HG02870 (cell line): ENCODE data around the gene ZNF680.
A peak's percentile ranks its signal among the peaks of the same experiment; 100 is the strongest.
"Not testable (repeated sequence)": the region's sequence is repeated elsewhere in the genome, so short reads cannot be mapped to it uniquely, and the experiment has no call there.

Experiments used
- ATAC-seq: cut with Tn5 transposase; IDR thresholded peaks from one replicate; pipeline ENCODE4 v1.9.1; 2021; ENCODE audit warnings: mild to moderate bottlenecking, moderate library complexity; ENCODE audit not compliant: unreplicated experiment

The ZNF680 gene

GRCh38 chr7:64562626-64563278 is at the start of gene ZNF680:
Gene ZNF680, minus strand, starts transcription at chr7:64563071. Its CDS starts 117 bp downstream, at chr7:64562954.
- ATAC-seq, result peak; percentile 99

DNA sequence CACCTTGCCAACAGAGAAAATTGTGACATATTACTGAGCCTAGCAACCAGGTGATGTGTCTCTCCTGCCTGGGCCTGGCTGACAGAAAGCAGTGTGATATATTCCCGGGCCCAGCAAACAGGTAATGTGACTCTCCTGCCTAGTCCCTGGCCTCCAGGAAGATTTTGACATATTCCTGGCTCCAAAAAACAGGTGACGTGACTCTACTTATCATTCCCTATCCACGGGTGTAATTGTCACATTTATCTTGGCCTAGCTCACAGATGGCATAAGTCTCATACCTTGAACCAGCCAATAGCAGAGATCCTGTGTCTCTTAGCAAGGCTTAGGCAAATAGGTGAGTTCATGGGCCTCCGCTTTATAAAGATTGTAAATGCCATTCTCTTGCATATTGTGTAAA is 49.6 kb upstream of the ZNF680 start:
- ATAC-seq, result no peak

- no peak for ATAC-seq
Observed at GRCh38 chr7:64611717-64612116, 48.8 kb upstream of the ZNF680 start.

DNA sequence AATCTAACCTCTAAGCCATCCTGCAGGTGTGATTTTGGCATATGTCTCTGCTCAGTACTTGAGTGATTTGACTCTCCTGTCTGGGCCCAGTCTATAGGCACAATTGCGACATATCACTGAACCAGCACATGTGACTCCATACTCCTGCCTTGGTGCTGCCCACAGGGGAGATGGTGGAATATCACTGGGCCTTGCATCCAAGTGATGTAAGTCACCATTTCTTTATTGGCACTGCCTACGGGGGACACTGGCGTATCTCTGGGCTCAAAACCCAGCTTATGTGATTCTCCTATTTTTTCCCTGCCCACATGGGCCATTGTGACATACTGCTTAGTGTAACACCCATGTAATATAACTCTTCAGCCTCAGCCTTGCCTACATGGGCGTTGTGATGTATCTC is 48.1 kb upstream of the ZNF680 start:
- no peak for ATAC-seq

GRCh38 chr7:64608116-64608910 is 45.4 kb upstream of the ZNF680 start:
- ATAC-seq, result no peak

GRCh38 chr7:64606385-64606784 is 43.5 kb upstream of the ZNF680 start:
- no peak for ATAC-seq

GRCh38 chr7:64603271-64603670 is 40.4 kb upstream of the ZNF680 start:
- no peak for ATAC-seq

DNA sequence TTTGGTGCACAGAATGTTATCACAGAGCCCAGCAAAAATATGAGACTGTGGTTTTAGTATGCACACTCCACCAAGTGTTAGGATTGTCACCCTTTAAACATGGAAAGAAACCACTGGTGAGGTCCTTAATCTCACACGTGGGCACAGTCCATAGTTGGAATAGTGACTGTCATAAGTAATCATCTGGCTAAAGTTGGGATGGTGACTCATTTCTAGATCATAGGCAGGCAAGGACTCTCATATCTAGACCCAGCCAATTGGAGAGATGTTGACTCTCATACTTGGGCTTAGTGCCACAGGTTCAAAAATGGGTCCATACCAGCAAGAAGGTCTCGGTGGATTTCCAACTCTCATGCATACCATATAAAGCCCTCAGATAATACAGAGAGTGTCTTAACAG is 39.6 kb upstream of the ZNF680 start:
- no peak for ATAC-seq

DNA sequence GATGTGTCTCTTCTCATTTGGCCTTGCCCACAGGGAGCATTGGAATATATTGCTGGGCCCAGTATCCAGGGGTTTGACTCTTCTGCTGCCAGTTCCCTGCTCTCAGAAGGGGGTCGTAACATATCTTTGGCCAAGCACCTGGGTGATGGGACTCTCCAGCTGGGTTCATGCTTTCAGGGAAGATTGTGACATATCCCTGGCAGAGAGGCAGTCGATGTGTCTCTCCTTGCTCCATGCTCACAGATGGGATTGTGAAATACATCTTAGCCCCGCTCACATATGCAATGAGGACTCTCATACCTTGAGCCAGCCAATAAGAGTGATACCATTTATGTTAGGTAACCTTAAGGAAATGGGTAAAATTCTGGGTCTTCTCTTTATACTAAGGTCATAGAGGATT is 39.2 kb upstream of the ZNF680 start:
- ATAC-seq, result no peak

DNA sequence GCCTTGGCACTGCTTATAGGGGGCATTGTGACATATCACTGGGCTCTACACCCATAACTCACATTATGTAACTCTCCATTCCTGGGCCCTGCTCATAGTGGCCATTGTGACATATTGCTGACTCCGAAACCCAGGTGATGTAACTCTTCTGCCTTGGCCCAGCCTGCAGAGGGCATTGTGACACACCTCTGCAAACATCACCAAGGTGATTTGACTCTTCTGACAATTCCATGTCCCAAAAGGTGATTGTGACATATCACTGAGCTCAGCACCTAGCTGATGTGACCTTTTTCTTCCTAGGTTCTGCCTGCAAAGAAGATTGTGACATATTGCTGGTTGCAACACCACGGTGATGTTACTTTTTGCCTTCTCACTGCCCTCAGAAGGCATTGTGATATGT is 36.5 kb upstream of the ZNF680 start:
- no peak for ATAC-seq

DNA sequence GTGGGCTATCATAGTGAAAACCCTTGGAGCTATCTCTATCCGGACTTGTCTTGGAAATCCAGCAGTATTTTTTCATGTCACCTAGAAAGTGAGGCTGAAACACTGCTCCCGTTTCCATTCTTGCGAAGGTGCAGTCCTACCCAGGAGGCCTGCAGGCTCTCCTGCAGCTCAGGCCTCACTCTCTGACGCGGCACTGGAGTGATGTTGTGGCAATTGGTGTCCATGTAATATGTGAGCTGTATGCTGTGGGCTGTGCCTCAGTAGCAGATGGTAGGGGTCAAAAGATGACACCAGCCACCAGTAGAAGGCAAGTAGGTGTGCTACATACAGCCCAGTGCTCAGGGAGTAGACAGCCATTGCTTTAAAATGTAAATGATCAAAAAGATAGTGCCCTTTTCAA is 28.1 kb upstream of the ZNF680 start:
- ATAC-seq, result no peak

DNA sequence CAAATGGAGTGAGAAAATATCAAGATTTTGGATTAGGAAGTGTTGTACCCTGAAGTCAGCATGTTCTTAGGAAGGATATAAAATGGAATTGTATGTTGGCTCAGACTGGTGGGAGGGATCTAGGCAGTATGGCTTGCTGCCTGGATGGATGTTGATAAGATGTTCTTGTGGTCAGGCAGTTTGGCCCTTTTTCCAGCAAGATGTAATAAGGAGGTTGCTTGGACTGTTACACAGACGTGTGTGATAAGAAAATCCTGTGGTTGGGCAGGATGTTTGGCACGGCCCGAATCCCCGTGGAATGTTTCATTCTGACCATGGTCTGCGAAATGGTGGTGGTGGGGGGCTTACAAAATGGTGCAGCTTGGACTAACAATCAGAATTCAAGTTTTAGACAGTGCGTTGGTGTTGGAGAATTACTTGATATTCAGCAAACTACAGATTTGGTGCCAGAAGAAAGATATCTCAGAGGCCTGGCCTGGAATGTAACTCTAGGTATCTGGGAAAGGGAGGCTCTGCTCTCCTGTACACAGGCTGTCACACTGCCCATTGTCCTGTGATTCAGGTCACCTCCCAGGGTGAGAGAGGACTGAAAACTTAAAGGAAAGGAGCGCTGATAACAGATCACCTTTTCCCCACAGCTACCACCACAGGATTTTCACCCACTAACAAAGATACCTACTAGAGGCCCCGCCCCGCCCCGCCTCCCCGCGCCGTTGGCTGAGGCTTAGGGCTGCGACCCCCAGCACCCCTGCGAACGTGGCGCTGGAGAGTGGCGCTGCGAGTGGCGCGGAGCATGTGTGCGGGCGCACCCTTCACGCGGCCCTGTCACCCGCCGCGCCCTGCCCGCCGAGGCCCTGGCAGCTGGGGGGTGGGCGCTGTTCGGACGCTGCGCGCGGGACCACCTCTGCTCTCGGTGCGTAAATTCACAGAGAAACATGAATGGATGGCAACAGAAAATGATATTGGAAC is 19.3 kb upstream of the ZNF680 start:
- no peak for ATAC-seq

GRCh38 chr7:64581391-64581790 is 18.5 kb upstream of the ZNF680 start:
- ATAC-seq, result no peak

- no peak for ATAC-seq
Observed at GRCh38 chr7:64574540-64575099, 11.7 kb upstream of the ZNF680 start.

- ATAC-seq, result not testable (repeated sequence)
Observed at GRCh38 chr7:64570284-64570605, 7.4 kb upstream of the ZNF680 start.

DNA sequence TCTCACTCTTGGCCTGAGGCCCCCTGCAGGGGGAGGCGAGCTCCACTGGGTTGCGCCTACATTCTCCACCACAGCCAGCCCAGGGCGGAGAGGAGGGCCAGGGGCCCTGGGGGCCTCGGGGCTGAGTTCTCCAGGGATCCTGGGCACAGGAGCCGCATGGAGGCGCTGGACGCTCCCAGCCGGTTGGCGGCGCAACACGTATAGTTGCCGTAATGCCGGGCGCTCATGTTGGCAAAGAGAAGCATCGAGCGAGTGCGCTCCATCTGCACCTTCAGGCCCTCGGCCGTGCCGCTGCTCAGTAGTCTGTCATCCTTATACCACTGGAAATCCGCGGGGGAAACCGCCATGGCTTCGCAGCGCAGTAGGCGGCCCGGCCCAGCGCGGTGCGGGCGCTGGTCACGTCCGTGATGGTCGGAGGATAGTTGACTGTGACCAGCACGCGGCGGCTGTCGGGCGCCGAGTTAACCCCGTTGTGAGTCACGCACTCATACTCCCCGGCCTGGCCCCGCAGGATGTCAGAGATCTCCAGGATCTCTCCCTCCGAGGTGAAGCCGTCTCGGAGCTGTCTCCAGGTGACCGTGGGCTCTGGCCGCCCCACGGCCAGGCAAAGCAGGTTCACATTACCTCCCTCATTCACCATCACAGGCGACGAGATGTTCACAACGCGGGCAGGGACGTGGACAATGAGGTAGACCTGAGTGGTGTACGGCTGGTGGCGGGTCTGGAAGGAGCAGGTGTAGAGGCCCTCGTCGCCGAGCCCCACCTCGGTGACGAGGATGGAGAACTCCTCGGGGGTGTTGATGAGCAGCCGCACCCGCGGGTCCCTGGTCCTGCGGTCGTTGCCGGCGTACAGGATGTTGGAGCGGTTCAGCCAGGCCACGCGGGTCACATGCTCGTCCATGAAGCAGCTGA is 6.8 kb upstream of the ZNF680 start:
- peak; percentile 41 for ATAC-seq

DNA sequence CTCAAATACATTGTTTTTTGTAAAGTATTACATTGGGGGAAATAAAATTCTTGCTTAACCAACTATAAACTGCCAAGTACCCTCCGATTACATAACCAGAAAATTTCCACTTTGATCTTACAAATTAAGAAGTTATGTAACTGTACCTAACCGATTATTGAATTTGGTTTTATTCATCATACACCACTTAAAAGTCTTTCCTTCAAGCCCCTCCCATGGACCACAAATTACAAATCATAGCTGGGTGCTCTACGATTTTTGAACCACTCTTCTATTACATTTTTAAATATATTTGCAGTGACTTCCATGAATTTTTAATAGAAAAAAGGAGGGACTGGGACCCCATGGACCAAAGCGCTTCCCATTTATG is 630 bp downstream of the ZNF680 start:
- no peak for ATAC-seq

GRCh38 chr7:64559206-64559605 is 3.7 kb downstream of the ZNF680 start:
- no peak for ATAC-seq

GRCh38 chr7:64558781-64559180 is 4.1 kb downstream of the ZNF680 start:
- no peak for ATAC-seq

GRCh38 chr7:64558323-64558705 is 4.6 kb downstream of the ZNF680 start:
- ATAC-seq, result no peak
